ENCODE data around the gene SLC6A4. TPM values are rescaled to one million over a fixed set of nuclear protein-coding genes. Genes with fewer than 3 reads are reported as not detected.

SLC6A4 gene
- total RNA-seq, 6 experiments from 2014 or later, result not detected

- intact Hi-C loops (cut with DNase I), result no loop called here
- no peaks in the 10 kb centered on the region for H3K27me3 ChIP-seq
- no peak overlapping the region for H3K27ac ChIP-seq
- H3K4me1 ChIP-seq, result peaks cover 0 to 21% (median under 1%) of the 10 kb centered on the region in 4 donors
- DNase-seq (no peak), ATAC-seq (no peak)
- no peak for TF ChIP-seq POLR2A (IDR thresholded peaks at IDR 0.05)
- no peaks in the 10 kb centered on the region for H3K36me3 ChIP-seq
- no peak overlapping the region for H3K4me3 ChIP-seq
- 85% methylated on average over 7 of the region's 8 CpGs for WGBS (ENCODE audit: insufficient coverage, low coverage, low lambda C conversion rate, missing lambda C conversion rate)
- H3K9me3 ChIP-seq, result no peaks in the 10 kb centered on the region
Measured at GRCh38 chr17:30240177-30240576, 4.7 kb upstream of the SLC6A4 start.

- no peak for TF ChIP-seq CTCF (IDR thresholded peaks at IDR 0.05)
- no peak for TF ChIP-seq POLR2A (IDR thresholded peaks at IDR 0.05)
- peaks cover 0 to 22% (median under 1%) of the 10 kb centered on the region in 4 donors for H3K4me1 ChIP-seq
- H3K9me3 ChIP-seq, result no peaks in the 10 kb centered on the region
- no peak overlapping the region for H3K4me3 ChIP-seq
- no peak overlapping the region for H3K27ac ChIP-seq
- no peaks in the 10 kb centered on the region for H3K36me3 ChIP-seq
- ATAC-seq (no peak), DNase-seq (no peak)
- no peaks in the 10 kb centered on the region for H3K27me3 ChIP-seq
- 85% methylated on average over 5 of the region's 5 CpGs for WGBS (ENCODE audit: insufficient coverage, low coverage, low lambda C conversion rate, missing lambda C conversion rate)
- intact Hi-C loops (cut with DNase I), result no loop called here
Measured at GRCh38 chr17:30239089-30239462, 3.6 kb upstream of the SLC6A4 start.

- TF ChIP-seq POLR2A (IDR thresholded peaks at IDR 0.05) (no peak), CTCF (IDR thresholded peaks at IDR 0.05) (no peak)
- H3K4me3 ChIP-seq, result no peak overlapping the region
- H3K27me3 ChIP-seq, result no peaks in the 10 kb centered on the region
- H3K4me1 ChIP-seq, result peaks cover 0 to 20% (median under 1%) of the 10 kb centered on the region in 4 donors
- H3K9me3 ChIP-seq, result no peaks in the 10 kb centered on the region
- WGBS (ENCODE audit: insufficient coverage, low coverage, low lambda C conversion rate, missing lambda C conversion rate), result 72% methylated on average over 11 of the region's 27 CpGs
- DNase-seq (no peak), ATAC-seq (no peak)
- no peak overlapping the region for H3K27ac ChIP-seq
- intact Hi-C loops (cut with DNase I), result no loop called here
- no peaks in the 10 kb centered on the region for H3K36me3 ChIP-seq
Measured at GRCh38 chr17:30238387-30239088, 3.0 kb upstream of the SLC6A4 start.

GRCh38 chr17:30238003-30238344 is 2.5 kb upstream of the SLC6A4 start:
- Histone ChIP-seq H3K4me3 (no peak overlapping the region), H3K36me3 (no peaks in the 10 kb centered on the region), H3K4me1 (peaks cover 0 to 15% (median 0%) of the 10 kb centered on the region in 4 donors), H3K27ac (no peak overlapping the region), H3K27me3 (no peaks in the 10 kb centered on the region), H3K9me3 (no peaks in the 10 kb centered on the region)
- no CpG with 5 or more reads among the region's 7 CpGs for WGBS (ENCODE audit: insufficient coverage, low coverage, low lambda C conversion rate, missing lambda C conversion rate)
- DNase-seq, result no peak
- intact Hi-C loops (cut with DNase I), result no loop called here
- ATAC-seq, result no peak
- no peak for TF ChIP-seq POLR2A (IDR thresholded peaks at IDR 0.05)
- TF ChIP-seq CTCF (IDR thresholded peaks at IDR 0.05), result no peak

GRCh38 chr17:30237296-30238002 is 2.0 kb upstream of the SLC6A4 start:
- TF ChIP-seq POLR2A (IDR thresholded peaks at IDR 0.05) (no peak), CTCF (IDR thresholded peaks at IDR 0.05) (no peak)
- Histone ChIP-seq H3K27me3 (no peaks in the 10 kb centered on the region), H3K27ac (no peak overlapping the region), H3K36me3 (no peaks in the 10 kb centered on the region), H3K4me1 (peaks cover 0 to 12% (median 0%) of the 10 kb centered on the region in 4 donors), H3K4me3 (no peak overlapping the region), H3K9me3 (no peaks in the 10 kb centered on the region)
- ATAC-seq (no peak), DNase-seq (no peak)
- intact Hi-C loops (cut with DNase I), result no loop called here
- WGBS (ENCODE audit: insufficient coverage, low coverage, low lambda C conversion rate, missing lambda C conversion rate), result 36% methylated on average over 6 of the region's 21 CpGs
